Trophoblast cell (in vitro differentiated cells and primary cell): Measurements from ENCODE around the gene MFAP4.

Experiments
- DNase-seq, 2 donors: peaks; one replicate each; pipeline ENCODE4 v3.0.0-alpha.2; 2016
- H2AFZ ChIP-seq: 2 replicates; pipeline ENCODE4 v1.6.1; 2013; ENCODE audit warnings: low read length, moderate library complexity, mild to moderate bottlenecking; ENCODE audit not compliant: insufficient read depth, poor library complexity
- H2AK5ac ChIP-seq: 2 replicates; pipeline ENCODE4 v1.6.1; 2013; ENCODE audit warnings: mild to moderate bottlenecking, low read length
- H2BK120ac ChIP-seq: 2 replicates; pipeline ENCODE4 v1.6.1; 2013; ENCODE audit warnings: low read length, mild to moderate bottlenecking, moderate library complexity; ENCODE audit not compliant: insufficient read depth, poor library complexity
- H2BK12ac ChIP-seq: 2 replicates; pipeline ENCODE4 v1.6.1; 2013; ENCODE audit warnings: mild to moderate bottlenecking, low read length, moderate library complexity
- H2BK5ac ChIP-seq: 2 replicates; pipeline ENCODE4 v1.6.1; 2013; ENCODE audit warnings: low read length, low read depth, moderate library complexity, mild to moderate bottlenecking; ENCODE audit not compliant: poor library complexity
- H3K14ac ChIP-seq: 2 replicates; pipeline ENCODE4 v1.6.1; 2013; ENCODE audit warnings: mild to moderate bottlenecking, low read length
- H3K18ac ChIP-seq: 2 replicates; pipeline ENCODE4 v1.6.1; 2013; ENCODE audit warnings: mild to moderate bottlenecking, low read length
- H3K23ac ChIP-seq: 2 replicates; pipeline ENCODE4 v1.6.1; 2013; ENCODE audit warnings: low read length
- H3K27ac ChIP-seq: 2 replicates; pipeline ENCODE4 v1.5.1; 2013; ENCODE audit warnings: low read depth, mild to moderate bottlenecking, inconsistent platforms, low read length, moderate library complexity
- H3K27me3 ChIP-seq: 2 replicates; pipeline ENCODE4 v1.6.1; 2013; ENCODE audit warnings: inconsistent platforms, mild to moderate bottlenecking, low read length, moderate library complexity; ENCODE audit not compliant: insufficient read depth
- H3K36me3 ChIP-seq, 2 experiments: 1 replicate in 1 of 2; 2 replicates in 1 of 2; pipeline ENCODE4 v1.6.1; 2013; ENCODE audit warnings: low read length in 2 of 2, mild to moderate bottlenecking in 2 of 2, moderate library complexity in 1 of 2; ENCODE audit not compliant: insufficient read depth in 2 of 2, control insufficient read depth in 1 of 2
- H3K4ac ChIP-seq: 2 replicates; pipeline ENCODE4 v1.6.1; 2013; ENCODE audit warnings: low read depth, mild to moderate bottlenecking, low read length, moderate library complexity
- H3K4me1 ChIP-seq, 2 experiments: 1 replicate in 1 of 2; 2 replicates in 1 of 2; pipeline ENCODE4 v1.6.1; 2013; ENCODE audit warnings: low read length in 2 of 2, mild to moderate bottlenecking in 2 of 2, moderate library complexity in 1 of 2; ENCODE audit not compliant: insufficient read depth in 2 of 2, control insufficient read depth in 1 of 2
- H3K4me2 ChIP-seq: 2 replicates; pipeline ENCODE4 v1.6.1; 2013; ENCODE audit warnings: inconsistent platforms, mild to moderate bottlenecking, low read length, moderate library complexity
- H3K4me3 ChIP-seq: 2 replicates; pipeline ENCODE4 v1.5.1; 2013; ENCODE audit warnings: mild to moderate bottlenecking, low read depth, low read length, inconsistent platforms
- H3K79me1 ChIP-seq: one replicate; pipeline ENCODE4 v1.6.1; 2013; ENCODE audit warnings: low read length
- H3K79me2 ChIP-seq: 2 replicates; pipeline ENCODE4 v1.6.1; 2013; ENCODE audit warnings: low read length, mild to moderate bottlenecking; ENCODE audit not compliant: control insufficient read depth, insufficient read depth, poor library complexity
- H3K9ac ChIP-seq: 2 replicates; pipeline ENCODE4 v1.6.1; 2013; ENCODE audit warnings: mild to moderate bottlenecking, low read length
- H3K9me3 ChIP-seq: 2 replicates; pipeline ENCODE4 v1.6.1; 2013; ENCODE audit warnings: low read depth, mild to moderate bottlenecking, control low read depth, inconsistent platforms, low read length; ENCODE audit not compliant: insufficient read depth
- H4K12ac ChIP-seq: 2 replicates; pipeline ENCODE4 v1.6.1; 2013; ENCODE audit warnings: low read depth, mild to moderate bottlenecking, low read length, moderate library complexity
- H4K8ac ChIP-seq: 2 replicates; pipeline ENCODE4 v1.6.1; 2013; ENCODE audit warnings: low read depth, mild to moderate bottlenecking, low read length, moderate library complexity
- H4K91ac ChIP-seq: one replicate; pipeline ENCODE4 v1.6.1; 2013; ENCODE audit warnings: low read depth, mild to moderate bottlenecking, low read length, moderate library complexity
- WGBS: extraction: QIAGEN DNeasy Blood & Tissue Kit; methylation state at CpG from one replicate; pipeline ENCODE4 v1.1.7; 2013; ENCODE audit warnings: missing lambda C conversion rate; ENCODE audit not compliant: insufficient read length, insufficient coverage; ENCODE audit errors: extremely low coverage; 5-methylcytosine and 5-hydroxymethylcytosine counted together

The MFAP4 gene

GRCh38 chr17:19404264-19404663 lies 17.3 kb upstream of the MFAP4 start:
- no peak overlapping the region for H3K4me3 ChIP-seq
- WGBS, result no CpG with 5 or more reads among the region's 1 CpG
- no peak for DNase-seq

GRCh38 chr17:19403021-19403420 lies 16.0 kb upstream of the MFAP4 start:
- H3K9me3 ChIP-seq, result no peaks in the 10 kb centered on the region
- H3K14ac ChIP-seq, result no peak overlapping the region
- WGBS, result no CpG with 5 or more reads among the region's 4 CpGs
- H3K18ac ChIP-seq, result no peak overlapping the region
- no peaks in the 10 kb centered on the region for H3K36me3 ChIP-seq
- H3K79me1 ChIP-seq, result no peaks in the 10 kb centered on the region
- no peak overlapping the region for H3K9ac ChIP-seq
- H4K91ac ChIP-seq, result no peak overlapping the region
- H3K4ac ChIP-seq, result no peak overlapping the region
- H2BK12ac ChIP-seq, result no peak overlapping the region
- no peak overlapping the region for H3K23ac ChIP-seq
- no peak overlapping the region for H3K4me3 ChIP-seq
- no peak for DNase-seq
- H3K79me2 ChIP-seq, result no peaks in the 10 kb centered on the region
- H3K4me2 ChIP-seq, result no peak overlapping the region
- no peak overlapping the region for H4K12ac ChIP-seq
- H3K27ac ChIP-seq, result no peak overlapping the region
- no peaks in the 10 kb centered on the region for H3K27me3 ChIP-seq
- no peak overlapping the region for H2AK5ac ChIP-seq
- no peaks in the 10 kb centered on the region for H3K4me1 ChIP-seq
- H4K8ac ChIP-seq, result no peak overlapping the region
- H2AFZ ChIP-seq, result no peak overlapping the region
- no peak overlapping the region for H2BK5ac ChIP-seq
- H2BK120ac ChIP-seq, result no peak overlapping the region

More at GRCh38 chr17:19404264-19404663, 17.3 kb upstream of the MFAP4 start:
- H3K18ac ChIP-seq, result no peak overlapping the region
- no peak overlapping the region for H2BK120ac ChIP-seq
- H3K9ac ChIP-seq, result no peak overlapping the region
- H2AK5ac ChIP-seq, result no peak overlapping the region
- H3K79me2 ChIP-seq, result no peaks in the 10 kb centered on the region
- H3K23ac ChIP-seq, result no peak overlapping the region
- no peak overlapping the region for H2BK12ac ChIP-seq
- H3K36me3 ChIP-seq, result no peaks in the 10 kb centered on the region
- H3K9me3 ChIP-seq, result no peaks in the 10 kb centered on the region
- H4K91ac ChIP-seq, result no peak overlapping the region
- no peak overlapping the region for H3K27ac ChIP-seq
- no peak overlapping the region for H3K4ac ChIP-seq
- H2AFZ ChIP-seq, result no peak overlapping the region
- H3K4me2 ChIP-seq, result no peak overlapping the region
- no peaks in the 10 kb centered on the region for H3K4me1 ChIP-seq
- no peaks in the 10 kb centered on the region for H3K79me1 ChIP-seq
- no peak overlapping the region for H3K14ac ChIP-seq
- H3K27me3 ChIP-seq, result no peaks in the 10 kb centered on the region
- H2BK5ac ChIP-seq, result no peak overlapping the region
- no peak overlapping the region for H4K12ac ChIP-seq
- H4K8ac ChIP-seq, result no peak overlapping the region

- Histone ChIP-seq H3K9ac (no peak overlapping the region), H3K36me3 (no peaks in the 10 kb centered on the region), H3K79me1 (no peaks in the 10 kb centered on the region), H3K4me2 (no peak overlapping the region), H2BK5ac (no peak overlapping the region), H2AK5ac (no peak overlapping the region), H3K18ac (no peak overlapping the region), H3K27me3 (no peaks in the 10 kb centered on the region), H3K14ac (no peak overlapping the region), H2BK12ac (no peak overlapping the region), H3K4ac (no peak overlapping the region), H4K12ac (no peak overlapping the region), H2AFZ (no peak overlapping the region), H3K23ac (no peak overlapping the region), H3K9me3 (peaks cover 3% of the 10 kb centered on the region), H3K4me3 (no peak overlapping the region), H3K27ac (no peak overlapping the region), H4K91ac (no peak overlapping the region), H4K8ac (no peak overlapping the region), H2BK120ac (no peak overlapping the region), H3K4me1 (no peaks in the 10 kb centered on the region), H3K79me2 (no peaks in the 10 kb centered on the region)
- no peak for DNase-seq
- WGBS, result no CpG with 5 or more reads among the region's 1 CpG
Observed at GRCh38 chr17:19402171-19402570, 15.2 kb upstream of the MFAP4 start.

GRCh38 chr17:19401321-19402010 lies 14.5 kb upstream of the MFAP4 start:
- Histone ChIP-seq H3K4me2 (no peak overlapping the region), H3K27me3 (no peaks in the 10 kb centered on the region), H2BK5ac (no peak overlapping the region), H2BK12ac (no peak overlapping the region), H3K79me1 (no peaks in the 10 kb centered on the region), H3K4me1 (no peaks in the 10 kb centered on the region), H2AFZ (no peak overlapping the region), H3K14ac (no peak overlapping the region), H3K4me3 (no peak overlapping the region), H3K4ac (no peak overlapping the region), H3K18ac (no peak overlapping the region), H3K36me3 (no peaks in the 10 kb centered on the region), H3K23ac (no peak overlapping the region), H3K9ac (no peak overlapping the region), H2BK120ac (no peak overlapping the region), H3K27ac (no peak overlapping the region), H4K12ac (no peak overlapping the region), H4K91ac (no peak overlapping the region), H2AK5ac (no peak overlapping the region), H3K9me3 (peaks cover 3% of the 10 kb centered on the region), H3K79me2 (no peaks in the 10 kb centered on the region), H4K8ac (no peak overlapping the region)
- DNase-seq, result no peak
- no CpG with 5 or more reads among the region's 8 CpGs for WGBS
